Bronchial epithelial cell (primary cell): ENCODE measurements around the gene ZFAND3. TPM values are rescaled to one million over a fixed set of nuclear protein-coding genes. Genes with fewer than 3 reads are reported as not detected.

Experiments used
- DNase-seq: peaks from one replicate; pipeline ENCODE4 v3.0.0-alpha.2; 2010; ENCODE audit warnings: low read depth
- FAIRE-seq: peaks from 2 replicates; lab custom pipeline; 2011; peaks lifted over from hg19 to GRCh38; lab: Jason Lieb, UNC
- H3K27me3 ChIP-seq: 2 replicates; pipeline ENCODE4 v1.5.1; 2011; ENCODE audit warnings: low read length; ENCODE audit not compliant: control insufficient read depth, insufficient read depth
- H3K36me3 ChIP-seq: 2 replicates; pipeline ENCODE4 v1.5.1; 2011; ENCODE audit warnings: low read length; ENCODE audit not compliant: control insufficient read depth, insufficient read depth
- H3K4me3 ChIP-seq: 2 replicates; pipeline ENCODE4 v1.5.1; 2011; ENCODE audit warnings: mild to moderate bottlenecking, low read depth, low read length, control low read depth
- total RNA-seq: library from RNA; depleted of rRNA; stranded (reverse); fragments of >200 nt; gene quantifications from 2 replicates; pipeline ENCODE4 v1.2.1, GENCODE V29; 2014
- TF ChIP-seq, protein P1 (sequence below): IDR thresholded peaks from 2 replicates; pipeline ENCODE4 v1.5.1; 2011; ENCODE audit warnings: mild to moderate bottlenecking, moderate library complexity, low read length, control low read depth, inconsistent platforms; ENCODE audit not compliant: insufficient read depth, severe bottlenecking

ZFAND3 gene
- total RNA-seq, 1 donor from 2014 or later, result 25.5 TPM

DNA sequence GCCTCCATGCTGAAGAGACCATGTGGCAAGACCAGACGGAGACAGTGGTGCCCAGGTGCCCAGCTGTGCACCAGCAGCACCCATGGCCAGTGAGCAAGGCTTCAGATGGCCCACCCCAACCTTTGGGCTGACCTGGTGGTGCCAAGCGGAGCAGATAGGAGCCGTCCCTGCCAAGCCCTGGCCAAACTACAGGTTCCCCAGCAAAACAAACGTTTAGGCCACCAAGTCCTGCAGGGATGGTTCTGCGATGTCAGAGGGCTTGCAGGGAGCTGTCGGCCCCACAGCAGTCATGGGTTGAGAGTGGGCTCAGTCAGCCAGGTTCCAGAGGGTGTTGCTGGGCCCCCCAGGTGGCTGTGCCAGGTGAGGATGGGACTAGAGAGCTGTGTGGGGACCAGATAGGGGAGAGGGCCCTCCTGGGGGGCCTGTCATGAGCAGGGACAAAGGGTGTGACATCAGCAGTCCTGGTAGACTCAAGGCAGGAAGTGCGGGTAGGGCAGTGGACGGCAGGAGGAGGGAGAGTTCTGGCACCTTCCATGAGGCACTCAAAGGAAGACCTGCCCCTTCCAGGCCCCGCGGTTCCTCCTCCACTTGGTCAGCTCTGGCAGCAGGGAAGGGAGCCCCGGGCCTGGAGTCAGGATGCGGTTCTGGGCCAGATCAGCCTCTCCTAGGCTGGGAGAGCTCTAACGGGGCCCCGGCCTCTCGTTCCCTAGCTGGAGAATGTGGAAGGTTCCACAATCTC, 342.4 kb downstream of the ZFAND3 start:
- Histone ChIP-seq H3K36me3 (no peaks in the 10 kb centered on the region), H3K4me3 (no peak overlapping the region), H3K27me3 (no peaks in the 10 kb centered on the region)
- no peak for DNase-seq
- TF ChIP-seq, protein P1, sequence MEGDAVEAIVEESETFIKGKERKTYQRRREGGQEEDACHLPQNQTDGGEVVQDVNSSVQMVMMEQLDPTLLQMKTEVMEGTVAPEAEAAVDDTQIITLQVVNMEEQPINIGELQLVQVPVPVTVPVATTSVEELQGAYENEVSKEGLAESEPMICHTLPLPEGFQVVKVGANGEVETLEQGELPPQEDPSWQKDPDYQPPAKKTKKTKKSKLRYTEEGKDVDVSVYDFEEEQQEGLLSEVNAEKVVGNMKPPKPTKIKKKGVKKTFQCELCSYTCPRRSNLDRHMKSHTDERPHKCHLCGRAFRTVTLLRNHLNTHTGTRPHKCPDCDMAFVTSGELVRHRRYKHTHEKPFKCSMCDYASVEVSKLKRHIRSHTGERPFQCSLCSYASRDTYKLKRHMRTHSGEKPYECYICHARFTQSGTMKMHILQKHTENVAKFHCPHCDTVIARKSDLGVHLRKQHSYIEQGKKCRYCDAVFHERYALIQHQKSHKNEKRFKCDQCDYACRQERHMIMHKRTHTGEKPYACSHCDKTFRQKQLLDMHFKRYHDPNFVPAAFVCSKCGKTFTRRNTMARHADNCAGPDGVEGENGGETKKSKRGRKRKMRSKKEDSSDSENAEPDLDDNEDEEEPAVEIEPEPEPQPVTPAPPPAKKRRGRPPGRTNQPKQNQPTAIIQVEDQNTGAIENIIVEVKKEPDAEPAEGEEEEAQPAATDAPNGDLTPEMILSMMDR, result no peak
- no peak for FAIRE-seq

DNA sequence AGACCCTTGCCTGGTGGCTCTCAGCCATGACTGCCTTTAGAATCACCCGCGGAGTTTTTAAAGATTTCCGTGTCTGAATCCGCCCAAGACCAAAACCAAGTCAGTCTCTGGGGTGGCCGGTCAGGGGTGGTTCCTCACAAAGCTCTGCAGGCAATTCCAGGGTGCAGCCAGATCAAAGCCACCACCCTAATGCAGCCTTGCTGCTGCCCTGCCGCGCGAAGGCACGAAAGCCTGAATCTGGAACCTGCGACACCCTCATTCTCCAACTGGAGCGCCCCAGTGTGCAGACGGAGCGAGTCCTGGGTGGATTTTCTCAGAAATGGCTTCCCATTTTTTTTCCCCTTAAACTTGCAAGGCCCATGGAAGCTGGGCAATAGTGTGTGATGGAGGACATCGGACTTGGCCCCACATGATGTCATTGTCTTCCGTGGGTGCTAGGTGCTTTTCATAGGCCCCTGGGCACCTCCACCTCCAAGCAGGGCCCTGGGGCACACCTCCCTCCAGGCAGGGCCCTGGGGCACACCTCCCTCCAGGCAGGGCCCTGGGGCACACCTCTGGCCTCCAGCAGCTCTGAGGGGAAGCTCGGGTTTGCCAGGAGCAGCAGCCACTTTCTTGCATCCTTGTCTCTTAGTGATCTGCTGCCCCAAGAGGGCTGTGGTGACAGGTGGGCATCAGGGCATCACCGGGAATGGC, 343.1 kb downstream of the ZFAND3 start:
- Histone ChIP-seq H3K27me3 (no peaks in the 10 kb centered on the region), H3K4me3 (no peak overlapping the region), H3K36me3 (no peaks in the 10 kb centered on the region)
- DNase-seq, result no peak
- TF ChIP-seq, protein P1, result no peak
- no peak for FAIRE-seq

DNA sequence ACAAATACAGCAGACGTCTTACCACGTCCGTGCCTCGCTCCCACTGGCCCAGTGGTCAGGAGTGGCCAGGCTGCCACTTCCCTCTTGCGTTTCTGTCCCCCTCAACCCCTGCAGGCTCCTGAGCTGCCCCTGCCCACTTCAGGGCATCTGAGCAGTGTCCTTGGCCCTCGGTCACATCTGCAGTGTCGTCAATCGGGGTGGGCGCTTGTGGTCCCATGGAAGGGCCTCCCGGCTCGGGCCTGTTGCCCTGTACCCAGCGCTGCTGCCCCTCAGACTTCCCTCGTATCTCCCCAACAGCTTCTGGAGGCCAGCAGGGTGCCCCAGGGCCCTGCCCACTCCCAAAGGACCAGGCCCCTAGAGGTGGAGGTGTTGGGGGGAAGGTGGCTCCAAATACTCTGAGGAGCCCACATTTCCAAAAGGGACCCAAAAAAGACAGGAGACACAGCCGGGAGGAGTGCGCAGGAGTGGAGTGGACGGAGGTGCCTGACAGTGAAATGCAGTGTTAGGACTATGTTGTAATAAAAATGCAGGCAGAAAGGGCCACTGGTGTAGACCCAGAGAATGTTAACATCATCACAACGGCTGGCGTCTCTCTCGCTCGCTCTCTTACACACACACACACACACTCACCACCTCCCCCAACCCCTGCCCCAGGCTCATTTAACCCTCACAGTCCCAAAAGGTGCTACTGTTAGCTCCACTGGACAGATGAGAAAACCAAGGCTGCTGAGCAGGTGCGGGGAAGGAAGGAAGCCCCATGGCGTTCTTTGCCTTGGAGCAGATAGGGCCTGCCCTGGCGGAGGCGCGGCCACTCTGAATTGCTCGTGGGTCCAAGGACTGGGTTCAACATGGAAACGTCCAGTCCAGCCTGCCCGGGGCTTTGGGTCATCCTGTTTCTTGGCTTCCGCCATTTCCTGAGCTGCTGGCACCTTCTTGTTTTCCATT, 343.9 kb downstream of the ZFAND3 start:
- H3K27me3 ChIP-seq, result no peaks in the 10 kb centered on the region
- DNase-seq (no peak), FAIRE-seq (no peak)
- no peak overlapping the region for H3K4me3 ChIP-seq
- TF ChIP-seq, protein P1, result no peak
- no peaks in the 10 kb centered on the region for H3K36me3 ChIP-seq

DNA sequence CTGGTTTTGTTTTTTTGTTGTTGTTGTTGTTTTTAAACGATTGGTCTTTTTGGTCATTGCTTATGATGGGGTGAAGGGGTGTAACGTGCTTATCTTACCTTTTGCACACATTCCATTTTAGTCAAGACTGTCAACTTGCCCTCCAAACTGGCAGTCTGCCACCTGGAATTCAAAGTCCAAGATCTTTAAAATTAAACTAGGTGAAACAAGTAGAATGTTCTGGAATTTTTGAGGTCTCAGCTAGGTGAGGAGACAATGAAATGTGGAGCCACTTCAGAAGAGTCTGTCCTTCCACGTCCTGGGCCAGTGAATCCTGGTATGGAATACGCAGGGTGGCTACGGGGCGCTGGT, 344.6 kb downstream of the ZFAND3 start:
- H3K27me3 ChIP-seq, result no peaks in the 10 kb centered on the region
- no peak for DNase-seq
- no peaks in the 10 kb centered on the region for H3K36me3 ChIP-seq
- FAIRE-seq, result no peak
- TF ChIP-seq, protein P1, result no peak
- no peak overlapping the region for H3K4me3 ChIP-seq

DNA sequence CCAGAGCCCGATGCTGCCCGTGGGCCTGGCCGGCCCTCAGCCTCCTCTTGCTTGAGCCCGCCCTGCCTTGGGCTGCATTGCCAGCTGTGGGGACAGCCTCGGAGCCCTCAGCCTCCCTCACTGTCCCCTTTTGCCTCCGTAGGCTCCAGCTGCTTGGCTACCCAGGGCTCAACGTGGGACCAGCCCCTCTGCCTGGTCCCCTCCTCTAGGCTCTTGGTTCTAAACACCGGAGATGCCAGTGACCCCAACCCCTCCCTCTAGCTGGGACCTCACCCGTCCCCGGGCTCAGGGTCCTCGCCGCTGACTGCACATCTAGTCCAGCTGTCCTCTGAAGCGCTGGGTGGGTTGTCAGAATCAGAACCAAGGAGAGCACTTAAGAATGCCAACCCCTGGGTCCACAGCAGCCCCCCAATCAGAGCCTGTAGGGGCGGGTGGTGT, 345.2 kb downstream of the ZFAND3 start:
- DNase-seq (no peak), FAIRE-seq (no peak)
- Histone ChIP-seq H3K36me3 (no peaks in the 10 kb centered on the region), H3K4me3 (no peak overlapping the region), H3K27me3 (no peaks in the 10 kb centered on the region)
- TF ChIP-seq, protein P1, result no peak
